Prostate gland (tissue), 2 donors: Measurements from ENCODE around the gene RBM18.

Experiments used
- CTCF ChIP-seq, 4 experiments: fragments of 200-600 bp in 2 of 4; fragments of 450-650 bp in 2 of 4; sonication (generic) in 2 of 4; IDR thresholded peaks; 1 replicate in 3 of 4; 2 replicates in 1 of 4; pipeline ENCODE4 v1.5.1; 2016 to 2019; ENCODE audit warnings: antibody characterized with exemption in 4 of 4, mild to moderate bottlenecking in 2 of 4, moderate library complexity in 2 of 4
- POLR2A ChIP-seq: fragments of 450-650 bp; IDR thresholded peaks from one replicate; pipeline ENCODE4 v1.6.1; 2016; ENCODE audit warnings: antibody characterized with exemption, mild to moderate bottlenecking
- POLR2AphosphoS5 ChIP-seq: sonication (generic); formaldehyde crosslinking; IDR thresholded peaks from one replicate; pipeline ENCODE4 v1.6.1; 2017; ENCODE audit warnings: antibody characterized with exemption

- TF ChIP-seq CTCF (IDR thresholded peaks at IDR 0.05) = no peak
- TF ChIP-seq POLR2AphosphoS5 = no peak
- TF ChIP-seq POLR2A = no peak
These were observed 72.3 kb downstream of the RBM18 start for GRCh38 chr9:122192261-122192875.
